ENCODE results near the gene PNCK.

PNCK gene

DNA sequence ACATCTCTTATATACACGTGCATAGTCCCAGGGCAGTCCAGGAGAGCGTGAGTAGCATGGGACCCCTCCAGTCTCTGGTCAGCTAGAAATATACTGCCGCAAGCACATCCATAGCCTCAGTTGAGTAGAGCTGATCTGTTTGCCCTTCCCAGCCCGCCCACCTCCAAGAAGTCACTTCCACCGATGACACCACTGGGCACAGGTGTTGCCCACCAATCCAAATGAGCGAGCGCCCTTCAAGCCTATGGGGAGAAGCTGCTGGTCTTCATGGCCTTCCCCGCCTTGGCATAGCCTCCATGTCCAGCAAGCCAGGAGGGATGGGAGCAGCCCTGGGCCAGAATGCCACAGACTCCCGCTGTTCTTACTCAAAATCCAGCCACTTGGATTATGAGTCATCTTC, 16.5 kb downstream of the PNCK start:
- DNase-seq = no peak

GRCh38 chrX:153653556-153653955, 20.1 kb downstream of the PNCK start:
- DNase-seq = no peak

- no peak for DNase-seq
These were observed 22.0 kb downstream of the PNCK start for GRCh38 chrX:153651540-153652079.

- no peak for DNase-seq
These were observed 22.7 kb downstream of the PNCK start for GRCh38 chrX:153650959-153651358.

DNA sequence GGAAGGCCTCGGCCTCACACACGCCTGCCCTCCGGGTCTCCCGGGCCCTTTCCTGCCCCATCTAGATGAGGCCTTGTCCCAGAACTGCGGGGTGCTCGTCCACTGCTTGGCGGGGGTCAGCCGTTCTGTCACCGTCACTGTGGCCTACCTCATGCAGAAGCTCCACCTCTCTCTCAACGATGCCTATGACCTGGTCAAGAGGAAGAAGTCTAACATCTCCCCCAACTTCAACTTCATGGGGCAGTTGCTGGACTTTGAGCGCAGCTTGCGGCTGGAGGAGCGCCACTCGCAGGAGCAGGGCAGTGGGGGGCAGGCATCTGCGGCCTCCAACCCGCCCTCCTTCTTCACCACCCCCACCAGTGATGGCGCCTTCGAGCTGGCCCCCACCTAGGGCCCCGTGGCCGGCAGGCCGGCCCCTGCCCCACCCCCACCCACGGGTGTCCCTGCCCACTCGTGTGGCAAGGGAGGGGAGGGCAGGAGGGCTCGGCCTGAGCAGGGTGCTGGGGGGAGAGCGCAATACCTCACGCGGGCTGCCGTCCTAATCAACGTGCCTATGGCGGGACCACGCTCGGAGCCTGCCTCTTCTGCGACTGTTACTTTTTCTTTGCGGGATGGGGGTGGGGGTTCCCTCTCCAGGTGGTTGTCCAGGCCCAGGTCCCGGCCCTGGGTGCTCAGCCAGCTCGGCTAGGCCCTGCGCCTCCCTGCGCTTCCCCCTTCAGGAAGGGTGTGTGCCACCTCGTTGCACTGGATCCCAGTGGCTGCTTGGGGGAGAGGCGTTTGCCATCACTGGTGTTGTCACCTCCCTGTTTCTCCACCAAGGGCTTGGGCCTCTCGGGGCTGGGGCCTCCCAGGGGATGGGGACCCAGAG, 23.5 kb downstream of the PNCK start:
- no peak for DNase-seq

GRCh38 chrX:153649178-153649914, 24.3 kb downstream of the PNCK start:
- peak; percentile 2 for DNase-seq

- DNase-seq = no peak
These were observed 25.0 kb downstream of the PNCK start for GRCh38 chrX:153648358-153649177.

GRCh38 chrX:153647461-153648357, 25.9 kb downstream of the PNCK start:
- no peak for DNase-seq

GRCh38 chrX:153646620-153647373, 26.8 kb downstream of the PNCK start, which contains the start of gene DUSP9:
TSS of gene DUSP9 (plus strand) at chrX:153647203. CDS start at chrX:153647954, 751 bp downstream.
- DNase-seq = no peak

DNA sequence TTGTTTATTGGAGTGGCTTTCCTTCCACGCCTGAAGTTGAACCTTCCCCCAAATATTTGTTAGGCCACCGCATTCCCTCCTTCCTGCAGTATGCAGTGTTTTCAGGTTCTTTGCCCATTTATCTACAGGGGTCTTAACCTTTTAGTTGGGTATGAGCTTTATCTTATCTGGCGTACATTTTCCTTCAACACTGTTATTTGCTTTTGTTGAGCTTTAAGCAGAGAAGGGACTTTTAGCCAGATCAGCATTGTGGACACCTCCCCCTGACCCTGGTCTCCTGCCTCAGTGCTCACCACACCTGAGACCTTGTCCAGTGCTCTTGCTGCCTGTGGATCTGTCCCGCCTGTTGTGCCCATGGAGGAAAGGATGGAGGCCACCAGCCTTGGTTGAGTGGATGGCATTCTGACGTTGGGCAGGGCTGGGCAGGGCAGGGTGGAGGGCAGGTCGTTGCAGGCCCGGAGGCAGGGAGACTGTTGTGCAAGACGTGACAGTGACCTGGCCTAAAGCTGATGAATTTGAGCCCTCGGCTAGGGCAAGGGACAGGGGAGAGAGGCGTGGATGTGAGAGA, 27.6 kb downstream of the PNCK start:
- DNase-seq = no peak

- no peak for DNase-seq
These were observed 28.5 kb downstream of the PNCK start for GRCh38 chrX:153645151-153645550.

GRCh38 chrX:153644356-153645125, 29.1 kb downstream of the PNCK start:
- no peak for DNase-seq

DNA sequence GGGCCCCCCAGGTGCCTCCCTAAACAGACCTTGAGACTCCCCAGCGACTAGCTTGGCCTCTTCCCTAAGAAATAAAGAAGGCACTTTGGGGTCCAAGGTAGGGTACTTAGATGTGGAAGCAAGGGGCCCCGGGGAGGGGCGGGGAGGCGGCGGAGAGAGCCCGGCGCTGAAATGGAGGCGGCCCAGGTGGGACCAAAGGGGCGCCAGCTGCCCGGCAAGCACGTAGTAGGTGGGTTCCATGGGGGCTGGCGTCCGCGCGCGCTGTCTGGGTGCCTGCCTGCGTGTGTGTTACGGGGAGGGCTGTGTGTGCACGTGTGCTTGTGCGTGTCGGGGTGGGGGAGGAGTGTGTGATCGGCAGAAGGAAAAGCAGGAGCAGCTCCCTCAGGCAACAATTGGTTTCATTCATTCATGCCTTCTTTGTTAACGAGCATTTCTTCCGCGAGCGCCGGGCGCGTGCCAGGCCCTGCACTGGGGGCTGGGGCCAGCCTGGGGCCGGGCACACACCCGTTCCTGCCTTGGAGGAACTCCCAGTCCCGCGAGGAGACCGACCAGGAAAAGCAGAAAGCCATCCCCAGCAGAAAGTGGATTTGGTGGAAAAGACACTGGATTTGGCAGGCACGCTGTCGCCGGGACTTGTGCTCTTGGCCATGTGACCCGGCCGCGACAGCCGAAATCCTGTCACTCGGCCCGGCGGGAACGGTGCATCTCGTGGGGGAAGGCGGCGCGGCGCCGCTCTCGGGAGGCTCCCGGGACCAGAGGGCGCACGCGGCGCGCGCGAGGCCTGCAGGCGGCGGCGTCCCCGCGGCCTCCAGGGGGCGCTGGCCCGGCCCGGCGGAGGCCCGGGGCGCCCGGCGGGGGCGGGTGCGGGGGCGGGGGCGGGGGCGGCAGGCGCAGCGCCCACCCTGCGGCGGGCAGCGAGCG, 29.9 kb downstream of the PNCK start:
- no peak for DNase-seq

- DNase-seq = no peak
These were observed 30.8 kb downstream of the PNCK start for GRCh38 chrX:153642655-153643430.

DNA sequence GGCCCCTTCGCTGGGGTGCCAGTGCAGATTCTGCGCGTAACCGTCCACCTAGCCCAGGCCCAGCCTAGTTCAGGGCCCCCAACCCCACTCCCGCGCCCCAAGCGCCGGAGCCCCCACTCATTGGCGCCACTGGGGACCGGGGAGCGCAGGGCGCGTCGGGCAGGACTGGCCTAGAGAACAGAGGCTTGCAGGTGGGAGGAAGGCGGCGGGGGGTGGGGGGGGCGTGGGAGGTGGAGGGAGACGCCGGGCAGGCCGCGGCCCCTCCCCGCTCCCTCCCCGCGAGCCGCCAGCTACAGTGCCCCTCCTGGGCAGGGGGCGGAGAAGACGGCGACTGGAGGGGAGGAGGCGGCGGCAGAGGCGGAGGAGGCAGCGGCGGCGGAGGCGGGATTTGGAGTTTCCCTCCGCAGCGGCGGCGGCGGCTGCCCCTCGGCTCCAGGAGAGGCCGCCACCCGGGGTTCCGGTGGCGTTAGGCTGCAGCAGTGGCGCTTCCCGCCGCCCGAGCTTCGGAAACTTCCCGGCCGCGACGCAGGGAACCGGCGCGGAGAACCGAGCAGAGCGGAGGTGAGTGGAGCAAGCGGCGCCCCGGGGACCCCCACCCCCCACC, 31.5 kb downstream of the PNCK start:
- DNase-seq = no peak

GRCh38 chrX:153641627-153642026, 32.0 kb downstream of the PNCK start:
- no peak for DNase-seq

Data from SHP77 treated with DMSO at 0.1 percent for 48 hours (cell line).